ENCODE results near the gene TMEM63B.
"Not testable (repeated sequence)": the region's sequence is repeated elsewhere in the genome, so short reads cannot be mapped to it uniquely, and the experiment has no call there.

TMEM63B gene

GRCh38 chr6:44117397-44118128 is 9.8 kb upstream of the TMEM63B start:
- DNase-seq = no peak

GRCh38 chr6:44119704-44120262 is 7.6 kb upstream of the TMEM63B start:
- no peak for DNase-seq

- DNase-seq = no peak
Observed at GRCh38 chr6:44120692-44121443, 6.5 kb upstream of the TMEM63B start.

GRCh38 chr6:44122801-44123200 is 4.6 kb upstream of the TMEM63B start:
- DNase-seq = peak in 1 of 2 donors; percentile 51

GRCh38 chr6:44123544-44123943 is 3.8 kb upstream of the TMEM63B start:
- DNase-seq = no peak

GRCh38 chr6:44126320-44127149 is 819 bp upstream of the TMEM63B start:
- DNase-seq = peak; percentile 74 to 81

GRCh38 chr6:44128020-44128917 is 915 bp downstream of the TMEM63B start:
- DNase-seq = peak in 1 of 2 donors; percentile 20

- no peak for DNase-seq
Observed at GRCh38 chr6:44129841-44130322, 2.5 kb downstream of the TMEM63B start.

GRCh38 chr6:44131892-44132291 is 4.5 kb downstream of the TMEM63B start:
- no peak for DNase-seq

- DNase-seq = no peak
Observed at GRCh38 chr6:44132476-44132875, 5.1 kb downstream of the TMEM63B start.

GRCh38 chr6:44133003-44133931 is 5.9 kb downstream of the TMEM63B start:
- DNase-seq = no peak

GRCh38 chr6:44133981-44134711 is 6.8 kb downstream of the TMEM63B start:
- DNase-seq = no peak

GRCh38 chr6:44135173-44135758 is 7.9 kb downstream of the TMEM63B start:
- no peak for DNase-seq

GRCh38 chr6:44135875-44136274 is 8.5 kb downstream of the TMEM63B start:
- no peak for DNase-seq

- DNase-seq = no peak
Observed at GRCh38 chr6:44138717-44139350, 11.5 kb downstream of the TMEM63B start.

GRCh38 chr6:44139351-44139743 is 12.0 kb downstream of the TMEM63B start:
- no peak for DNase-seq

GRCh38 chr6:44142835-44143234 is 15.5 kb downstream of the TMEM63B start:
- DNase-seq = no peak

GRCh38 chr6:44143731-44144130 is 16.4 kb downstream of the TMEM63B start:
- no peak for DNase-seq

- not testable (repeated sequence) for DNase-seq
Observed at GRCh38 chr6:44144536-44144935, 17.2 kb downstream of the TMEM63B start.
